Midbrain (tissue), 1 donor: ENCODE results near the gene RAB11FIP4.
A peak's percentile ranks its signal among the peaks of the same experiment; 100 is the strongest.

ENCODE experiments used
- DNase-seq: peaks from one replicate; lab custom pipeline; 2025; lab: John Stamatoyannopoulos, UW

RAB11FIP4 gene

GRCh38 chr17:31525801-31526549 is 134.5 kb downstream of the RAB11FIP4 start:
- no peak for DNase-seq

- DNase-seq = no peak
These were observed 136.1 kb downstream of the RAB11FIP4 start for GRCh38 chr17:31527606-31528005.

GRCh38 chr17:31528291-31528874 is 136.9 kb downstream of the RAB11FIP4 start:
- no peak for DNase-seq

- DNase-seq = no peak
These were observed 138.4 kb downstream of the RAB11FIP4 start for GRCh38 chr17:31529841-31530251.

- DNase-seq = no peak
These were observed 139.0 kb downstream of the RAB11FIP4 start for GRCh38 chr17:31530391-31530985.

- DNase-seq = no peak
These were observed 140.0 kb downstream of the RAB11FIP4 start for GRCh38 chr17:31531336-31531980.

GRCh38 chr17:31532081-31532480 is 140.6 kb downstream of the RAB11FIP4 start:
- DNase-seq = no peak

- no peak for DNase-seq
These were observed 141.1 kb downstream of the RAB11FIP4 start for GRCh38 chr17:31532526-31532925.

- no peak for DNase-seq
These were observed 142.2 kb downstream of the RAB11FIP4 start for GRCh38 chr17:31533546-31534155.

- no peak for DNase-seq
These were observed 142.9 kb downstream of the RAB11FIP4 start for GRCh38 chr17:31534223-31534888.

GRCh38 chr17:31535581-31535981 is 144.1 kb downstream of the RAB11FIP4 start:
- no peak for DNase-seq

- no peak for DNase-seq
These were observed 145.0 kb downstream of the RAB11FIP4 start for GRCh38 chr17:31536451-31536850.

- no peak for DNase-seq
These were observed 146.1 kb downstream of the RAB11FIP4 start for GRCh38 chr17:31537565-31538011.

- DNase-seq = no peak
These were observed 146.7 kb downstream of the RAB11FIP4 start for GRCh38 chr17:31538080-31538762.

GRCh38 chr17:31540602-31541307 is 149.3 kb downstream of the RAB11FIP4 start:
- no peak for DNase-seq

GRCh38 chr17:31541559-31541958 is 150.1 kb downstream of the RAB11FIP4 start:
- no peak for DNase-seq

- no peak for DNase-seq
These were observed 152.7 kb downstream of the RAB11FIP4 start for GRCh38 chr17:31544186-31544585.

GRCh38 chr17:31546650-31547049 is 155.2 kb downstream of the RAB11FIP4 start:
- no peak for DNase-seq

GRCh38 chr17:31548709-31549108 is 157.2 kb downstream of the RAB11FIP4 start:
- no peak for DNase-seq

- DNase-seq = peak; percentile 30
These were observed 157.6 kb downstream of the RAB11FIP4 start for GRCh38 chr17:31549121-31549524.
